HL-60 (cell line): Measurements from ENCODE around the gene ID2.

Experiments
- DNase-seq, 2 experiments: peaks; one replicate each; pipeline ENCODE4 v3.0.0-alpha.2; 2010 to 2020; ENCODE audit warnings: low read depth in 1 of 2, low spot score in 1 of 2
- H3K27ac ChIP-seq: fragments of 250-450 bp; sonication (Bioruptor Pico); replicated peaks from 2 replicates; pipeline ENCODE4 v1.5.1; 2020; ENCODE audit warnings: mild to moderate bottlenecking, moderate library complexity
- H3K27me3 ChIP-seq: fragments of 250-450 bp; sonication (Bioruptor Pico); 2 replicates; pipeline ENCODE4 v1.5.1; 2021; ENCODE audit warnings: mild to moderate bottlenecking, moderate library complexity; ENCODE audit not compliant: insufficient read depth, poor library complexity, severe bottlenecking
- H3K4me3 ChIP-seq: replicated peaks from 2 replicates; pipeline ENCODE4 v1.5.1; 2011; ENCODE audit warnings: mild to moderate bottlenecking, control low read depth, low read length; ENCODE audit not compliant: insufficient read depth
- GABPA ChIP-seq: IDR thresholded peaks from 2 replicates; pipeline ENCODE4 v1.6.1; 2012; ENCODE audit warnings: low read depth
- POLR2AphosphoS5 ChIP-seq: IDR thresholded peaks from 2 replicates; pipeline ENCODE4 v1.6.1; 2012; ENCODE audit warnings: low read depth
- SPI1 ChIP-seq: IDR thresholded peaks from 2 replicates; pipeline ENCODE4 v1.6.1; 2012; ENCODE audit warnings: low read depth, mild to moderate bottlenecking, borderline replicate concordance
- TF ChIP-seq, protein P1 (sequence below): IDR thresholded peaks from 2 replicates; pipeline ENCODE4 v1.6.1; 2012; ENCODE audit warnings: low read depth; ENCODE audit not compliant: insufficient replicate concordance
- TF ChIP-seq, protein P2 (sequence below): IDR thresholded peaks from one replicate; pipeline ENCODE4 v1.5.1; 2011; ENCODE audit warnings: low read length, control low read depth, inconsistent platforms; ENCODE audit not compliant: insufficient read depth

ID2 gene

DNA sequence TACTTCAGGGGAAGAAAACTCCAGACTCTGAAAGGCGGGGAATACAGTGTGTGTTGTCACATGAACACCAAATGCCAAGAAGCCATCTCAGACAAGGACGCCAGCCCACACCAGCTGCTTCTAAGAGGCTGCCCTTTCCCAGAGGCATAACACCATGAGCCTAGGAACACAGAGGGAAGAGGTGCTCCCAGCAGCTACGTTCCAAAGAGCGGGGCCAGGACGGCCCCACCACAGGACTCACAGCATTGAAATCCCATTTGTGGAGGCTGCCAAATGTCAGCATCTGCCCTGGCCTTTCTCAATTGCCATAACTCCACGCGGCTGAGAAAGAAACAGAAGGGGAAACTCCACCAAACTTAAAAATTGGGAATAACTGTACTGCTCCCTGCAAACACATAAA, 20.1 kb upstream of the ID2 start:
- Histone ChIP-seq H3K27ac (no peak overlapping the region), H3K27me3 (no peaks in the 10 kb centered on the region), H3K4me3 (no peak overlapping the region)
- no peak for DNase-seq
- TF ChIP-seq SPI1 = no peak
- TF ChIP-seq, protein P1, sequence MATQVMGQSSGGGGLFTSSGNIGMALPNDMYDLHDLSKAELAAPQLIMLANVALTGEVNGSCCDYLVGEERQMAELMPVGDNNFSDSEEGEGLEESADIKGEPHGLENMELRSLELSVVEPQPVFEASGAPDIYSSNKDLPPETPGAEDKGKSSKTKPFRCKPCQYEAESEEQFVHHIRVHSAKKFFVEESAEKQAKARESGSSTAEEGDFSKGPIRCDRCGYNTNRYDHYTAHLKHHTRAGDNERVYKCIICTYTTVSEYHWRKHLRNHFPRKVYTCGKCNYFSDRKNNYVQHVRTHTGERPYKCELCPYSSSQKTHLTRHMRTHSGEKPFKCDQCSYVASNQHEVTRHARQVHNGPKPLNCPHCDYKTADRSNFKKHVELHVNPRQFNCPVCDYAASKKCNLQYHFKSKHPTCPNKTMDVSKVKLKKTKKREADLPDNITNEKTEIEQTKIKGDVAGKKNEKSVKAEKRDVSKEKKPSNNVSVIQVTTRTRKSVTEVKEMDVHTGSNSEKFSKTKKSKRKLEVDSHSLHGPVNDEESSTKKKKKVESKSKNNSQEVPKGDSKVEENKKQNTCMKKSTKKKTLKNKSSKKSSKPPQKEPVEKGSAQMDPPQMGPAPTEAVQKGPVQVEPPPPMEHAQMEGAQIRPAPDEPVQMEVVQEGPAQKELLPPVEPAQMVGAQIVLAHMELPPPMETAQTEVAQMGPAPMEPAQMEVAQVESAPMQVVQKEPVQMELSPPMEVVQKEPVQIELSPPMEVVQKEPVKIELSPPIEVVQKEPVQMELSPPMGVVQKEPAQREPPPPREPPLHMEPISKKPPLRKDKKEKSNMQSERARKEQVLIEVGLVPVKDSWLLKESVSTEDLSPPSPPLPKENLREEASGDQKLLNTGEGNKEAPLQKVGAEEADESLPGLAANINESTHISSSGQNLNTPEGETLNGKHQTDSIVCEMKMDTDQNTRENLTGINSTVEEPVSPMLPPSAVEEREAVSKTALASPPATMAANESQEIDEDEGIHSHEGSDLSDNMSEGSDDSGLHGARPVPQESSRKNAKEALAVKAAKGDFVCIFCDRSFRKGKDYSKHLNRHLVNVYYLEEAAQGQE = no peak
- TF ChIP-seq POLR2AphosphoS5 = no peak
- TF ChIP-seq GABPA = no peak
- TF ChIP-seq, protein P2, sequence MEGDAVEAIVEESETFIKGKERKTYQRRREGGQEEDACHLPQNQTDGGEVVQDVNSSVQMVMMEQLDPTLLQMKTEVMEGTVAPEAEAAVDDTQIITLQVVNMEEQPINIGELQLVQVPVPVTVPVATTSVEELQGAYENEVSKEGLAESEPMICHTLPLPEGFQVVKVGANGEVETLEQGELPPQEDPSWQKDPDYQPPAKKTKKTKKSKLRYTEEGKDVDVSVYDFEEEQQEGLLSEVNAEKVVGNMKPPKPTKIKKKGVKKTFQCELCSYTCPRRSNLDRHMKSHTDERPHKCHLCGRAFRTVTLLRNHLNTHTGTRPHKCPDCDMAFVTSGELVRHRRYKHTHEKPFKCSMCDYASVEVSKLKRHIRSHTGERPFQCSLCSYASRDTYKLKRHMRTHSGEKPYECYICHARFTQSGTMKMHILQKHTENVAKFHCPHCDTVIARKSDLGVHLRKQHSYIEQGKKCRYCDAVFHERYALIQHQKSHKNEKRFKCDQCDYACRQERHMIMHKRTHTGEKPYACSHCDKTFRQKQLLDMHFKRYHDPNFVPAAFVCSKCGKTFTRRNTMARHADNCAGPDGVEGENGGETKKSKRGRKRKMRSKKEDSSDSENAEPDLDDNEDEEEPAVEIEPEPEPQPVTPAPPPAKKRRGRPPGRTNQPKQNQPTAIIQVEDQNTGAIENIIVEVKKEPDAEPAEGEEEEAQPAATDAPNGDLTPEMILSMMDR = no peak

DNA sequence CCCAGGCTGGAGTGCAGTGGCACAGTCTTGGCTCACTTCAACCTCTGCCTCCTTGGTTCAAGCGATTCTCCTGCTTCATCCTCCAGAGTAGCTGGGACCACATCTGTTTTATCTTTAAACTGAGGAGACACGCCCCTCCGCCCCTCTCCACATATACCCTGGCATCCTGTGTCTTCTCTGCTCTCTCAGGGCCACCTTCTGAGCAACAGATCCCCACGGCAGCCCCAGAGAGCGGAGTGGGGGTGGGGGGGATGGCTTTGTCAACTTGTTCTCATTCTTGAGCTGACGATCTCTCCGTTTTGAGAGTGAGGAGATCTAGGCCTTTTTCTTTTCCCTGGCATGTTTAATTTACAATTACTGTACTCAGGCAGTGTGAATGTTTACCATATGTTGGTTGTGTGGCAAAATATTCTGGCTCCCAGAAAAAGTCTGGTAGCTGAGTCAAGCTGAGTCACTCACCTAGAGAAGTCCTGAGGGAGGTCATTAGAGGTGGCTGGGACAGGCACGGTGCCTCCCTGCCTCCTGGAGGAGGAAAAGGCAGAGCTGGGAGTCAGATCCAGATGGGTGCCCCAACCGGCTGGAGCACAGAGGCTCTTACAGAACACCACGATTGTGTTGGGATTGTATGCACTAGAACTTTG, 19.5 kb upstream of the ID2 start:
- no peak overlapping the region for H3K4me3 ChIP-seq
- DNase-seq = no peak
- no peak overlapping the region for H3K27ac ChIP-seq
- no peaks in the 10 kb centered on the region for H3K27me3 ChIP-seq
- TF ChIP-seq, protein P1 = no peak
- TF ChIP-seq, protein P2 = no peak
- TF ChIP-seq POLR2AphosphoS5 = no peak
- no peak for TF ChIP-seq SPI1
- no peak for TF ChIP-seq GABPA

DNA sequence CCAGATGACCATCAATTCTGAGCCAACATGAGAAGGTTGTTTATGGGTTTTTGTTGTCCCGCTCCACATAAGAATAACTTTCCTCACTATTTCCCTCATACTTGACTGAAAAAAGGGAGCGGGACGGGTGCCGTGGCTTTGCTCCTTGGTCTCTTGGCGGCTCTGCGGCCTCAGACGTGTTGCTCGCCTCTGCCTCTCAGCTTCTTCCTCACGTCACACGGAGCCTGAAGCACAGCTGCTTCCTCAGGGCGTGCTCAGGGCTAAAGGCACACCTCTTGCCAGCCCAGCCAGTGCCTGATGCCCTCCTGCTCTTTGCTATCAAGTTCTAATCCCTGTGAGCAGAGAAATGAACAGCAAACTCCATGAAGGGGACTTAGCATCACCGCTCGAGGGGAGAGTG, 17.9 kb upstream of the ID2 start:
- DNase-seq = no peak
- TF ChIP-seq SPI1 = no peak
- no peak for TF ChIP-seq GABPA
- TF ChIP-seq, protein P1 = no peak
- TF ChIP-seq, protein P2 = no peak
- H3K27ac ChIP-seq = no peak overlapping the region
- H3K27me3 ChIP-seq = no peaks in the 10 kb centered on the region
- no peak overlapping the region for H3K4me3 ChIP-seq
